HL-60/S4 treated with retinoic acid at 250 ng/mL for 4 days and 3 days (cell line): ENCODE results near the gene CHIT1.

Source experiments
- in situ Hi-C: fragments of 300-500 bp; cut with MboI; formaldehyde crosslinking; loops from 2 replicates; pipeline ENCODE4 v1.7.0; 2022; ENCODE audit warnings: low sequenced_read_pairs

The CHIT1 gene

GRCh38 chr1:203177470-203178039 is 51.9 kb downstream of the CHIT1 start:
- in situ Hi-C loops, result no loop called here

- in situ Hi-C loops, result no loop called here
These were observed 52.5 kb downstream of the CHIT1 start for GRCh38 chr1:203177036-203177405.

GRCh38 chr1:203176273-203177035 is 53.0 kb downstream of the CHIT1 start:
- in situ Hi-C loops, result no loop called here

- in situ Hi-C loops, result no loop called here
These were observed 53.6 kb downstream of the CHIT1 start for GRCh38 chr1:203175827-203176241.

- in situ Hi-C loops, result no loop called here
These were observed 54.1 kb downstream of the CHIT1 start, which contains the start of gene MYBPH for GRCh38 chr1:203175237-203175826. Gene MYBPH, minus strand, starts transcription at chr1:203175826. Its CDS starts 71 bp downstream, at chr1:203175755.

GRCh38 chr1:203174324-203174985 is 55.0 kb downstream of the CHIT1 start:
- in situ Hi-C loops, result no loop called here

GRCh38 chr1:203173566-203173965 is 55.9 kb downstream of the CHIT1 start:
- in situ Hi-C loops, result no loop called here

GRCh38 chr1:203173011-203173555 is 56.4 kb downstream of the CHIT1 start:
- in situ Hi-C loops, result no loop called here

- in situ Hi-C loops, result no loop called here
These were observed 57.1 kb downstream of the CHIT1 start for GRCh38 chr1:203172184-203173010.

GRCh38 chr1:203171341-203172183 is 57.9 kb downstream of the CHIT1 start:
- in situ Hi-C loops, result no loop called here

GRCh38 chr1:203170625-203171330 is 58.7 kb downstream of the CHIT1 start:
- in situ Hi-C loops, result no loop called here

- in situ Hi-C loops, result no loop called here
These were observed 59.5 kb downstream of the CHIT1 start for GRCh38 chr1:203169770-203170520.

GRCh38 chr1:203168991-203169390 is 60.5 kb downstream of the CHIT1 start:
- in situ Hi-C loops, result no loop called here

GRCh38 chr1:203168256-203168786 is 61.2 kb downstream of the CHIT1 start:
- in situ Hi-C loops, result no loop called here

- in situ Hi-C loops, result no loop called here
These were observed 61.6 kb downstream of the CHIT1 start for GRCh38 chr1:203167913-203168200.

- in situ Hi-C loops, result no loop called here
These were observed 62.2 kb downstream of the CHIT1 start for GRCh38 chr1:203167026-203167912.
